Transverse colon (tissue), 4 donors: ENCODE data around the gene LAMC1. TPM values are rescaled to one million over a fixed set of nuclear protein-coding genes. Genes with fewer than 3 reads are reported as not detected.

ENCODE experiments used
- DNase-seq: peaks from one replicate; pipeline ENCODE4 v3.0.0-alpha.2; 2019
- H3K27ac ChIP-seq, 4 donors: fragments of 200-600 bp; sonication (generic); 2 replicates each; pipeline ENCODE4 v1.5.1; 2016 to 2018; ENCODE audit warnings: inconsistent platforms in 4 of 4
- H3K27me3 ChIP-seq: fragments of 200-600 bp; sonication (generic); 2 replicates; pipeline ENCODE4 v1.5.1; 2017; ENCODE audit warnings: inconsistent platforms
- H3K36me3 ChIP-seq, 4 donors: fragments of 200-600 bp; sonication (generic); 2 replicates each; pipeline ENCODE4 v1.5.1; 2017 to 2019; ENCODE audit warnings: inconsistent platforms in 4 of 4
- H3K4me1 ChIP-seq, 4 donors: fragments of 200-600 bp; sonication (generic); 2 replicates each; pipeline ENCODE4 v1.5.1; 2017 to 2020; ENCODE audit warnings: inconsistent platforms in 4 of 4
- H3K4me3 ChIP-seq, 4 donors: fragments of 200-600 bp; sonication (generic); 1 replicate in 1 of 4; 2 replicates in 3 of 4; pipeline versions ENCODE4 v1.5.1 to v1.6.1; 2017 to 2019; ENCODE audit warnings: inconsistent platforms in 4 of 4
- H3K9me3 ChIP-seq, 2 donors: fragments of 200-600 bp; sonication (generic); 2 replicates each; pipeline ENCODE4 v1.5.1; 2017 to 2019; ENCODE audit warnings: inconsistent platforms in 2 of 2
- CTCF ChIP-seq, 5 experiments: fragments of 200-600 bp in 3 of 5; fragments of 450-650 bp in 2 of 5; sonication (generic) in 3 of 5; IDR thresholded peaks; 1 replicate in 2 of 5; 2 replicates in 3 of 5; pipeline ENCODE4 v1.5.1; 2016 to 2017; ENCODE audit warnings: antibody characterized with exemption in 5 of 5, inconsistent platforms in 3 of 5, mild to moderate bottlenecking in 2 of 5, moderate library complexity in 1 of 5
- EP300 ChIP-seq: sonication (generic); formaldehyde crosslinking; IDR thresholded peaks from one replicate; pipeline ENCODE4 v1.6.1; 2017; ENCODE audit warnings: antibody characterized with exemption, low read depth
- POLR2A ChIP-seq: fragments of 450-650 bp; IDR thresholded peaks from one replicate; pipeline ENCODE4 v1.6.1; 2016; ENCODE audit warnings: antibody characterized with exemption, mild to moderate bottlenecking, moderate library complexity
- POLR2AphosphoS5 ChIP-seq, 3 donors: sonication (generic); formaldehyde crosslinking; IDR thresholded peaks; one replicate each; pipeline ENCODE4 v1.6.1; 2016; ENCODE audit warnings: antibody characterized with exemption in 3 of 3
- WGBS, 2 donors: methylation state at CpG; one replicate each; pipeline ENCODE4 v1.1.5; 2018; ENCODE audit warnings: low coverage in 1 of 2; 5-methylcytosine and 5-hydroxymethylcytosine counted together
- in situ Hi-C, 4 donors: fragments of 200-750 bp; cut with MboI; loops; one replicate each; pipeline versions ENCODE4 v1.15.0 to v1.15.1; 2017; ENCODE audit warnings: low sequenced_read_pairs in 3 of 4, low pct_ligation_motif_present in 1 of 4, low pct_unique_long_range_greater_than_20kb in 1 of 4
- intact Hi-C: fragments of 100-400 bp; cut with DNase I; formaldehyde crosslinking; loops from one replicate; pipeline ENCODE4 v1.15.1; 2023; ENCODE audit warnings: low total_unique reads
- total RNA-seq, 4 donors: library from RNA; depleted of rRNA; stranded (reverse); fragments of >200 nt; gene quantifications; one replicate each; pipeline ENCODE4 v1.1.0, GENCODE V29; 2016

The LAMC1 gene
- total RNA-seq, 4 donors from 2014 or later = 77.7 to 633 (median 138) TPM

- no peaks in the 10 kb centered on the region for H3K27me3 ChIP-seq
Measured at GRCh38 chr1:183051546-183051945, 28.3 kb downstream of the LAMC1 start.

GRCh38 chr1:183052861-183053260 is 29.6 kb downstream of the LAMC1 start:
- no peak for DNase-seq
- intact Hi-C loops (no loop called here), in situ Hi-C loops (no loop called here)
- H3K27me3 ChIP-seq = no peaks in the 10 kb centered on the region
- H3K9me3 ChIP-seq = no peaks in the 10 kb centered on the region
- WGBS, 2 donors = 61 to 73% methylated on average over 3 to 5 of the region's 5 CpGs
- no peak for TF ChIP-seq POLR2AphosphoS5 (IDR thresholded peaks at IDR 0.05)
- TF ChIP-seq POLR2A = no peak
- TF ChIP-seq CTCF (IDR thresholded peaks at IDR 0.05) = no peak
- no peak for TF ChIP-seq EP300
- no peak overlapping the region for H3K4me3 ChIP-seq
- peaks cover 5 to 22% (median 15%) of the 10 kb centered on the region in 4 donors for H3K4me1 ChIP-seq
- no peaks in the 10 kb centered on the region for H3K36me3 ChIP-seq
- no peak overlapping the region for H3K27ac ChIP-seq

More at GRCh38 chr1:183051546-183051945, 28.3 kb downstream of the LAMC1 start:
- Histone ChIP-seq H3K4me1 (peaks cover 5 to 24% (median 13%) of the 10 kb centered on the region in 4 donors), H3K4me3 (no peak overlapping the region), H3K36me3 (no peaks in the 10 kb centered on the region), H3K27ac (no peak overlapping the region), H3K9me3 (no peaks in the 10 kb centered on the region)
- DNase-seq = no peak
- WGBS, 2 donors = 73% methylated on average over 1 of the region's 1 CpG; no CpG with 5 or more reads in 1 of the 2 donors
- intact Hi-C loops = no loop called here
- in situ Hi-C loops = no loop called here
- no peak for TF ChIP-seq EP300
- no peak for TF ChIP-seq CTCF (IDR thresholded peaks at IDR 0.05)

- WGBS, 2 donors = 71% methylated on average over 2 of the region's 2 CpGs; no CpG with 5 or more reads in 1 of the 2 donors
- H3K9me3 ChIP-seq = no peaks in the 10 kb centered on the region
- no peaks in the 10 kb centered on the region for H3K27me3 ChIP-seq
- no peak for TF ChIP-seq CTCF (IDR thresholded peaks at IDR 0.05)
- TF ChIP-seq EP300 = no peak
- TF ChIP-seq POLR2AphosphoS5 (IDR thresholded peaks at IDR 0.05) = no peak
- no peak for TF ChIP-seq POLR2A
- no peak for DNase-seq
- peak overlapping the region in 3 of 4 donors; percentile 4 to 43 (median 11) for H3K27ac ChIP-seq
- no peak overlapping the region for H3K4me3 ChIP-seq
- intact Hi-C loops = no loop called here
- H3K4me1 ChIP-seq = peaks cover 6 to 39% (median 26%) of the 10 kb centered on the region in 4 donors
- in situ Hi-C loops = no loop called here
- H3K36me3 ChIP-seq = no peaks in the 10 kb centered on the region
Measured at GRCh38 chr1:183058851-183059502, 35.8 kb downstream of the LAMC1 start.

GRCh38 chr1:183061194-183061593 is 38.0 kb downstream of the LAMC1 start:
- Histone ChIP-seq H3K27me3 (no peaks in the 10 kb centered on the region), H3K4me1 (peaks cover 6 to 39% (median 23%) of the 10 kb centered on the region in 4 donors), H3K27ac (peak overlapping the region; percentile 15 to 69 (median 32)), H3K9me3 (no peaks in the 10 kb centered on the region), H3K36me3 (no peaks in the 10 kb centered on the region), H3K4me3 (no peak overlapping the region)
- in situ Hi-C loops = no loop called here
- intact Hi-C loops = no loop called here
- DNase-seq = no peak
- TF ChIP-seq POLR2A (no peak), EP300 (no peak), POLR2AphosphoS5 (IDR thresholded peaks at IDR 0.05) (no peak), CTCF (IDR thresholded peaks at IDR 0.05) (no peak)
